OCI-LY3 (cell line): Measurements from ENCODE around the gene AGAP1.

Experiments used
- CTCF ChIP-seq: fragments of 200-600, 300-600 bp; sonication (generic); IDR thresholded peaks from 2 replicates; pipeline ENCODE4 v1.5.1; 2014; ENCODE audit warnings: antibody characterized with exemption, low read length, low read depth
- EZH2phosphoT487 ChIP-seq: fragments of 200-600 bp; shearing (Covaris generic); IDR thresholded peaks from 2 replicates; pipeline ENCODE4 v1.6.1; 2018; ENCODE audit warnings: antibody characterized with exemption, mixed run types, low read depth

- no peak for TF ChIP-seq CTCF
- TF ChIP-seq EZH2phosphoT487 = no peak
Measured at GRCh38 chr2:235627682-235628081, 133.8 kb downstream of the AGAP1 start.
